ENCODE measurements around the gene ROBO1.

ROBO1 gene

DNA sequence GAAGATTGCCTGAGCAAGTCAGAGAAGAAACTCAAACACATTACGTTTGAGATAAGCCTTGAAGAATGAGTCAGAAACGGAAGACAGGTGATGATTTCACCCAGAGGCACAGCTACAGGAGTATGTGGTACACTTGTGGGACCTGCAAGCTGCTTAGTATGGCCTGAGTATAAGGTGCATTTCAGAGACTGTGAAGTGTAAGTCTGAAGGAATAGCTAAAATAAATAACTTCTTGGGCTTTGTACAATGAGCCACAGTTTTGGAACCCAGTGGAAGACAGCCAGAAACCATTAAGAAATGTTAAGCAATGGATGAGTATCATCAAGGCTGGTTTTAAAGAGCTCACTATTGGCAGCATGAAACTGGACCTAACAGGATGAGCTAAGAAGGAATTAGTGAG, 826.2 kb downstream of the ROBO1 start:
- H3K27ac ChIP-seq, result no peak overlapping the region
- TF ChIP-seq CTCF (IDR thresholded peaks at IDR 0.05), result no peak
- TF ChIP-seq ZFX (IDR thresholded peaks at IDR 0.05; ENCODE audit: borderline replicate concordance), result no peak

DNA sequence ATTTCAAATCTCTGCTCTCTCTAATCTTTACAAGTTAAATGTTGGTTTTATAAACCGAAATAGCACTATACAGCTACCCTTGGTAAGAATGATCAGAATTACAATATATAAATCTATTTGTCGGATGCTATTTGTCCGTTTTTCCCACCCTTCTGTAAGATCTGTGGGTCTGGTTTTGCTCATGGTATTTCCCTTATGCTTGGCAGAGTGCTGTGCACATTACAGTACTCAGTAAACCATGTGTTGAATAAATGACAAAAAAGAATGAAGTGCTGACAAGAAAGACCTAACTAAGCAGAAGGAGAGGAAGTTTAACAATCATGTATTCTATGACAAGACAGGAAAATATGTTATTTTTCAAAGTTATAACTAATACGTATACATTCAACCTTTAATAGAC, 827.2 kb downstream of the ROBO1 start:
- TF ChIP-seq CTCF (IDR thresholded peaks at IDR 0.05), result no peak
- no peak for TF ChIP-seq ZFX (IDR thresholded peaks at IDR 0.05; ENCODE audit: borderline replicate concordance)
- no peak overlapping the region for H3K27ac ChIP-seq

DNA sequence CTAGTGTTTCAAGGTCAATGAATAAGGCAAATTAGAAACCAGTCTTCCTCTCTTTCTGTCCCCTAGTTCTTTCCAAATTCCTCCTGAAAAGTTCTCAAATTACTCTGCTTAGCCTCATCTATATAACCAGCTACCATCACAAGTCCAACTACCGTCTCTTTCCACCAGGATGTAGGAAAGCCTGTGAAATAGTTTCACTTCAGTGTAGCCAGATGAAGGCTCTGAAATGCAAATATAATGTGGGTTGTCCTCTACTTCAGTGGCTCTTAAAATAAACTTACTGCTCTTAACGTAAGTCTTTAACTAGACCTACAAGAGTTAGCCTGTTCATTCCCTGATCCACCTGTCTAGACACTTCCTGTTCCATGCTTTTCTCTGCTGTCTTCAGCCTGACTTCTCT, 827.7 kb downstream of the ROBO1 start:
- no peak for TF ChIP-seq CTCF (IDR thresholded peaks at IDR 0.05)
- no peak for TF ChIP-seq ZFX (IDR thresholded peaks at IDR 0.05; ENCODE audit: borderline replicate concordance)

GRCh38 chr3:78937475-78937874, 830.3 kb downstream of the ROBO1 start:
- TF ChIP-seq CTCF (IDR thresholded peaks at IDR 0.05) (no peak), ZFX (IDR thresholded peaks at IDR 0.05; ENCODE audit: borderline replicate concordance) (no peak)

More for the DNA sequence above, 827.7 kb downstream of the ROBO1 start:
- H3K27ac ChIP-seq, result no peak overlapping the region

GRCh38 chr3:78927759-78928158, 840.0 kb downstream of the ROBO1 start:
- TF ChIP-seq CTCF (IDR thresholded peaks at IDR 0.05) (no peak), ZFX (IDR thresholded peaks at IDR 0.05; ENCODE audit: borderline replicate concordance) (no peak)

More at GRCh38 chr3:78937475-78937874, 830.3 kb downstream of the ROBO1 start:
- H3K27ac ChIP-seq, result no peak overlapping the region

DNA sequence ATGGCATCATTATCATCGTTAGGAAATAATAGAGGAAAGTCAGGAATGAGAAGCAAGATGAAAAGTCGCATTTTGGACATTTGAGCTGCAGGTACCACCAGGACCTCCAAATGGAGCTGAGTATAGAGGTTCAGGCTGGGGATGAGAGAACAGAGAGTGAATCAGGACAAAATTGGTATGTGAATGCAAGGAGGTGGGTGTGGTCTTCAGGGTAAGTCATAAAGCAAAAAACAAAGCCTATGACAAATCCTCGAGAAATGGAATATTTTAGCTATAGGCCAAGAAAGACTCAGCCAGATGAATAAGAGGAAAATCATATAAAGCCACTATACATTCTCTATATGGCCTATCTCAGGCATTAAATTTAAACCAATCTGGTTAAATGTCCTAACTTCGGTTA, 841.3 kb downstream of the ROBO1 start:
- TF ChIP-seq CTCF (IDR thresholded peaks at IDR 0.05), result no peak
- no peak for TF ChIP-seq ZFX (IDR thresholded peaks at IDR 0.05; ENCODE audit: borderline replicate concordance)
- no peak overlapping the region for H3K27ac ChIP-seq

More at GRCh38 chr3:78927759-78928158, 840.0 kb downstream of the ROBO1 start:
- H3K27ac ChIP-seq, result no peak overlapping the region

DNA sequence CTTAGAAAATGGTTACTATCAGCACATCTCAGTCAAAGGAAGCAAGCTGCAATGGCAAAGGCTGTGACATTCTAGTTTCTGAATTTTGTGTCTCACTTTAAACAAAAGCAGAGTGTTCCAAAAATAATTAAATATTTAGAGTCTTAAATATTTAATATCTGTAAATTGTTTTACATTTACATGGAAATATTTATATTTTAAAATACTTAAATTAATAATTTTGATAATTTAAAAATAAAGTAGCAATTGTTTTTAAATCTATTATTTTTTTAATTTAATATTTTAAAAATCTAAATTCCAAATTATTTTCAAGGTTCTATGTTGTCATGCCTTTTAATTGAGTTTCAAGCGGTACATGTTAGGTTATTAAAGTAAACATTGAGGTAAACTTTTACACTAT, 843.1 kb downstream of the ROBO1 start:
- H3K27ac ChIP-seq, result no peak overlapping the region
- no peak for TF ChIP-seq CTCF (IDR thresholded peaks at IDR 0.05)
- no peak for TF ChIP-seq ZFX (IDR thresholded peaks at IDR 0.05; ENCODE audit: borderline replicate concordance)
